Endometrium (tissue), 2 donors: ENCODE results near the gene ADAMTS14.

Source experiments
- FAIRE-seq: peaks from 2 replicates; lab custom pipeline; 2012; peaks lifted over from hg19 to GRCh38; lab: Jason Lieb, UNC
- donor health status: control.
- donor health status: control.

ADAMTS14 gene

GRCh38 chr10:70771311-70772194, 99.2 kb downstream of the ADAMTS14 start:
- no peak for FAIRE-seq

GRCh38 chr10:70772627-70773026, 100.3 kb downstream of the ADAMTS14 start:
- no peak for FAIRE-seq

GRCh38 chr10:70773461-70773860, 101.2 kb downstream of the ADAMTS14 start:
- no peak for FAIRE-seq

- no peak for FAIRE-seq
These were observed 101.9 kb downstream of the ADAMTS14 start for GRCh38 chr10:70773965-70774809.

GRCh38 chr10:70774810-70775678, 102.7 kb downstream of the ADAMTS14 start:
- FAIRE-seq = no peak

GRCh38 chr10:70775679-70776454, 103.6 kb downstream of the ADAMTS14 start:
- no peak for FAIRE-seq

GRCh38 chr10:70776455-70777005, 104.2 kb downstream of the ADAMTS14 start:
- FAIRE-seq = no peak

GRCh38 chr10:70777063-70777875, 105.0 kb downstream of the ADAMTS14 start:
- FAIRE-seq = no peak

- FAIRE-seq = no peak
These were observed 106.1 kb downstream of the ADAMTS14 start for GRCh38 chr10:70778267-70778924.

- FAIRE-seq = no peak
These were observed 106.8 kb downstream of the ADAMTS14 start for GRCh38 chr10:70779088-70779487.

- FAIRE-seq = no peak
These were observed 107.4 kb downstream of the ADAMTS14 start for GRCh38 chr10:70779511-70780369.

GRCh38 chr10:70780370-70780760, 108.1 kb downstream of the ADAMTS14 start:
- no peak for FAIRE-seq

GRCh38 chr10:70780772-70781171, 108.5 kb downstream of the ADAMTS14 start:
- FAIRE-seq = no peak

GRCh38 chr10:70781461-70782051, 109.2 kb downstream of the ADAMTS14 start:
- no peak for FAIRE-seq

- no peak for FAIRE-seq
These were observed 109.9 kb downstream of the ADAMTS14 start for GRCh38 chr10:70782086-70782745.

- no peak for FAIRE-seq
These were observed 110.7 kb downstream of the ADAMTS14 start for GRCh38 chr10:70782746-70783680.
